ENCODE measurements around the gene DUSP7. TPM values are rescaled to one million over a fixed set of nuclear protein-coding genes. Genes with fewer than 3 reads are reported as not detected.

Gene DUSP7
- total RNA-seq, 1 experiment from 2014 or later, result 40.9 TPM

DNA sequence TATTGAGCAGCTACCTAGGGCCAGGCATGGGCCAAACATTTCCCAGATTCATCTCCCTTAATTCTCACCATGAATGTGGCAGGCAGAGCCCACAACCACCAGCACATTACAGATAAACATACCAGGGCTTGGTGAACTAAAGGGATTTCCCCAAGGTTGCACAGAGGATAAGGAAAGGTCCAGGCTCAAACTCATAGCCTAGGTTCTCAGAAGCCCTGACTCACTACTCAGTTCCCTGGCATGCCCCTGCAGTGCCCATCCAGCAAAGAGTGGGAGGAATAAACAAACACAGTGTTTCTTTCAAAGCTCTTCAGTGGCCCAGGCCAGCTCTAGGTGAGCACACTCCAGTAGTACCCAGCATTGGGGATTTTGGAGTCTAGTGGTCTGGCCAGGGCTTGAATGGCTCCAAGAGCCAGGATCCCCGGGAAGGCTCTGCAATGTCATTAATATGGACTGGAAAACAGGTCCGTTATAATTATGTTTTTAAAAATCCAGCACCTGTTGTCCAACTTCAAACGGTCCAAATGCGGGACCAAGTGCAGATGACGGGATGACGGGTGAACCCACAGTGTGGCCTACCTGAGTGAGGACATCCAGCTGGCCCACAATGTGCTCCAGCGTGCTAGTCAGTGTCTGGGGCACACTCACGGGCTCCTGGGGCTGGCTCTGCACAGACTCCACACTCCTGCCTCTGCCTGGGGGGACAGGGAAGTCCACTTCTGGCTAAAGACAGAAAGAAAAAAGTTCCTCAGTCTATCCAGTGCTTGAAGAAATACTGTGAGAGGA is 39.8 kb upstream of the DUSP7 start:
- DNase-seq (no peak), ATAC-seq (no peak)
- no peaks in the 10 kb centered on the region for H3F3A ChIP-seq (ENCODE audit: low read length, unreplicated experiment)
- H3K79me2 ChIP-seq (ENCODE audit: low read length), result no peaks in the 10 kb centered on the region
- H3K4me1 ChIP-seq (ENCODE audit: insufficient read depth, low read length), result peaks cover 14% of the 10 kb centered on the region; the same call in 1 of the 2 replicates
- H3K4me3 ChIP-seq (ENCODE audit: low read length), result no peak overlapping the region
- H3K9me2 ChIP-seq (replicated peaks; ENCODE audit: low read length), result no peaks in the 10 kb centered on the region
- no peaks in the 10 kb centered on the region for H3K27me3 ChIP-seq (ENCODE audit: low read length)
- no peak overlapping the region for H3K27ac ChIP-seq (ENCODE audit: low read length)
- no peak for TF ChIP-seq EZH2phosphoT487 (IDR thresholded peaks at IDR 0.05; ENCODE audit: borderline replicate concordance, low read length)
- TF ChIP-seq, protein P1, sequence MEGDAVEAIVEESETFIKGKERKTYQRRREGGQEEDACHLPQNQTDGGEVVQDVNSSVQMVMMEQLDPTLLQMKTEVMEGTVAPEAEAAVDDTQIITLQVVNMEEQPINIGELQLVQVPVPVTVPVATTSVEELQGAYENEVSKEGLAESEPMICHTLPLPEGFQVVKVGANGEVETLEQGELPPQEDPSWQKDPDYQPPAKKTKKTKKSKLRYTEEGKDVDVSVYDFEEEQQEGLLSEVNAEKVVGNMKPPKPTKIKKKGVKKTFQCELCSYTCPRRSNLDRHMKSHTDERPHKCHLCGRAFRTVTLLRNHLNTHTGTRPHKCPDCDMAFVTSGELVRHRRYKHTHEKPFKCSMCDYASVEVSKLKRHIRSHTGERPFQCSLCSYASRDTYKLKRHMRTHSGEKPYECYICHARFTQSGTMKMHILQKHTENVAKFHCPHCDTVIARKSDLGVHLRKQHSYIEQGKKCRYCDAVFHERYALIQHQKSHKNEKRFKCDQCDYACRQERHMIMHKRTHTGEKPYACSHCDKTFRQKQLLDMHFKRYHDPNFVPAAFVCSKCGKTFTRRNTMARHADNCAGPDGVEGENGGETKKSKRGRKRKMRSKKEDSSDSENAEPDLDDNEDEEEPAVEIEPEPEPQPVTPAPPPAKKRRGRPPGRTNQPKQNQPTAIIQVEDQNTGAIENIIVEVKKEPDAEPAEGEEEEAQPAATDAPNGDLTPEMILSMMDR (conservative IDR thresholded peaks at IDR 0.05; ENCODE audit: low read depth, low read length), result no peak
- TF ChIP-seq EZH2 (IDR thresholded peaks at IDR 0.05; ENCODE audit: low read length, unreplicated experiment), result no peak
- H2AFZ ChIP-seq (ENCODE audit: low read length), result no peak overlapping the region
- ChIA-PET POLR2A (ENCODE audit: unreplicated experiment) (no interaction called here), CTCF (no interaction called here)
- H3K9ac ChIP-seq (ENCODE audit: low read length), result no peak overlapping the region
- no peaks in the 10 kb centered on the region for H3K9me3 ChIP-seq (ENCODE audit: low read length)
- no peaks in the 10 kb centered on the region for H4K20me1 ChIP-seq (ENCODE audit: low read length)
- BruUV-seq (replicated peaks), result no TSS peak
- no peak overlapping the region for H3K4me2 ChIP-seq (ENCODE audit: low read length)
- intact Hi-C loops (cut with micrococcal nuclease), result no loop called here
- H3K36me3 ChIP-seq (ENCODE audit: low read depth, low read length), result peaks cover 26% of the 10 kb centered on the region

GRCh38 chr3:52094571-52095485 is 38.5 kb upstream of the DUSP7 start:
- Histone ChIP-seq H3K4me2 (ENCODE audit: low read length) (no peak overlapping the region), H3K36me3 (ENCODE audit: low read depth, low read length) (peaks cover 23% of the 10 kb centered on the region; the same call in 1 of the 2 replicates), H3K79me2 (ENCODE audit: low read length) (no peaks in the 10 kb centered on the region), H3K9ac (ENCODE audit: low read length) (no peak overlapping the region), H3K27me3 (ENCODE audit: low read length) (no peaks in the 10 kb centered on the region), H4K20me1 (ENCODE audit: low read length) (no peaks in the 10 kb centered on the region), H3F3A (ENCODE audit: low read length, unreplicated experiment) (no peaks in the 10 kb centered on the region), H3K4me3 (ENCODE audit: low read length) (no peak overlapping the region), H3K4me1 (ENCODE audit: insufficient read depth, low read length) (peaks cover 25% of the 10 kb centered on the region), H3K27ac (ENCODE audit: low read length) (no peak overlapping the region), H3K9me2 (replicated peaks; ENCODE audit: low read length) (no peaks in the 10 kb centered on the region), H2AFZ (ENCODE audit: low read length) (no peak overlapping the region), H3K9me3 (ENCODE audit: low read length) (no peaks in the 10 kb centered on the region)
- intact Hi-C loops (cut with micrococcal nuclease), result no loop called here
- no peak for TF ChIP-seq EZH2phosphoT487 (IDR thresholded peaks at IDR 0.05; ENCODE audit: borderline replicate concordance, low read length)
- TF ChIP-seq, protein P1 (conservative IDR thresholded peaks at IDR 0.05; ENCODE audit: low read depth, low read length), result no peak
- TF ChIP-seq EZH2 (IDR thresholded peaks at IDR 0.05; ENCODE audit: low read length, unreplicated experiment), result no peak
- ChIA-PET CTCF (no interaction called here), POLR2A (ENCODE audit: unreplicated experiment) (no interaction called here)
- no TSS peak for BruUV-seq (replicated peaks)
- ATAC-seq (no peak), DNase-seq (no peak)
